Endodermal cell (in vitro differentiated cells): ENCODE results near the gene CREBBP. TPM values are rescaled to one million over a fixed set of nuclear protein-coding genes. Genes with fewer than 3 reads are reported as not detected.

Experiments used
- DNase-seq: peaks from one replicate; pipeline ENCODE4 v3.0.0-alpha.2; 2017
- H3K27ac ChIP-seq: 2 replicates; pipeline ENCODE4 v1.5.1; 2013; ENCODE audit warnings: mild to moderate bottlenecking, low read depth, low read length, moderate library complexity
- H3K27me3 ChIP-seq: 2 replicates; pipeline ENCODE4 v1.6.1; 2013; ENCODE audit warnings: mild to moderate bottlenecking, low read length, moderate library complexity; ENCODE audit not compliant: insufficient read depth, control insufficient read depth, poor library complexity, severe bottlenecking
- H3K36me3 ChIP-seq: 2 replicates; pipeline ENCODE4 v1.7.0; 2013; ENCODE audit warnings: mild to moderate bottlenecking, low read length, moderate library complexity; ENCODE audit not compliant: control insufficient read depth, insufficient read depth
- H3K4me1 ChIP-seq: one replicate; pipeline ENCODE4 v1.7.0; 2013; ENCODE audit warnings: low read length; ENCODE audit not compliant: control insufficient read depth, insufficient read depth
- H3K4me3 ChIP-seq: 2 replicates; pipeline ENCODE4 v1.5.1; 2013; ENCODE audit warnings: mild to moderate bottlenecking, low read length, moderate library complexity
- H3K9ac ChIP-seq: 2 replicates; pipeline ENCODE4 v1.6.1; 2013; ENCODE audit warnings: mild to moderate bottlenecking, low read length, moderate library complexity; ENCODE audit not compliant: poor library complexity, severe bottlenecking; ENCODE audit errors: extremely low read depth
- H3K9me3 ChIP-seq: 2 replicates; pipeline ENCODE4 v1.6.1; 2013; ENCODE audit warnings: mild to moderate bottlenecking, low read length, moderate library complexity; ENCODE audit not compliant: control insufficient read depth
- H3K27ac Mint-ChIP-seq: 2 replicates; pipeline ENCODE4 v1.8.0; 2020; ENCODE audit warnings: mixed read lengths
- H3K27me3 Mint-ChIP-seq: 2 replicates; pipeline ENCODE4 v1.8.0; 2021; ENCODE audit warnings: mild to moderate bottlenecking, mixed read lengths; ENCODE audit not compliant: insufficient read depth
- H3K36me3 Mint-ChIP-seq: 2 replicates; pipeline ENCODE4 v1.8.0; 2020; ENCODE audit warnings: low read depth, mixed read lengths
- H3K4me1 Mint-ChIP-seq: 2 replicates; pipeline ENCODE4 v1.8.0; 2020; ENCODE audit warnings: mixed read lengths
- H3K4me3 Mint-ChIP-seq: 2 replicates; pipeline ENCODE4 v1.8.0; 2020; ENCODE audit warnings: mild to moderate bottlenecking, moderate library complexity, mixed read lengths
- H3K9me3 Mint-ChIP-seq: 2 replicates; pipeline ENCODE4 v1.8.0; 2020; ENCODE audit warnings: mild to moderate bottlenecking, mixed read lengths
- whole genome bisulfite sequencing, 2 experiments: methylation state at CpG; one replicate each; pipeline versions ENCODE4 v1.1.5 to v1.1.7; 2013; ENCODE audit warnings: missing lambda C conversion rate in 2 of 2, mixed read lengths in 1 of 2; ENCODE audit not compliant: insufficient coverage in 1 of 2, insufficient read length in 1 of 2; 5-methylcytosine and 5-hydroxymethylcytosine counted together
- total RNA-seq, 2 donors: library from RNA; stranded (reverse); fragmentation: NEBNext Ultra II Directional in 1 of 2; extraction: Animal tissue kit (Norgen Biotek cat#: 25700) in 1 of 2; gene quantifications; 2 replicates in 1 of 2; 3 replicates in 1 of 2; pipeline ENCODE4 v1.2.1, GENCODE V29; 2021
- TF ChIP-seq, protein P1 (sequence below): fragments of 200-600 bp; sonication (generic); conservative IDR thresholded peaks from 2 replicates; pipeline ENCODE4 v1.5.0; 2021; ENCODE audit warnings: antibody characterized with exemption, mild to moderate bottlenecking

Gene CREBBP
- total RNA-seq, 2 donors from 2014 or later = 71.1 to 103 TPM

DNA sequence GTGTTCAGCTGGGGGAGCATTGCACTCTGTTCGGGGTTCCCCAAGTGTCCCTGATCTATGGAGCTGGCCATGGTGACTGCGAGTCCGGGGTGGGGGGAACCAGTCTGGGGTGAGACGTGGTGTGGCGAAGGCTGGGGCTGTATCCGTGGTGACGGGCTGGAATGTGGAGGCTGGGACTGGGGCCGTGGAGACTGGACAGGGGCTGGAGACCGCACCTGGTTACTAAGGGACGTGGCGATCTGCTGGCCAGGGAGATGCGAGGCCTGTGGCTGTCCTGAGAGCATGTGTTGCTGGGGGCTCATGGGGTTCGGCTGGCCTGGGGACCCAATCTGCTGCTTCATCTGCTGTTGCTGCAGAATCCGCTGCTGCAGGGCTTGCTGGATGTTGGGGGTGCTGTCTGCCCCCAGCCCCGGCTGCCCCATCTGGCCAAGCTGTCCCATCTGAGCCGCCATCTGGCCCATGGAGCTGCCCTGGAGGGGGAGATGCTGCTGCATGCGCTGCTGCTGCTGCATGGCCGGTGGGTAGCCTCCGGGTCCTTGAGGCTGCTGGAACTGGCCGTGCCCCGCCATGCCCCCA lies 152.6 kb downstream of the CREBBP start:
- TF ChIP-seq, protein P1, sequence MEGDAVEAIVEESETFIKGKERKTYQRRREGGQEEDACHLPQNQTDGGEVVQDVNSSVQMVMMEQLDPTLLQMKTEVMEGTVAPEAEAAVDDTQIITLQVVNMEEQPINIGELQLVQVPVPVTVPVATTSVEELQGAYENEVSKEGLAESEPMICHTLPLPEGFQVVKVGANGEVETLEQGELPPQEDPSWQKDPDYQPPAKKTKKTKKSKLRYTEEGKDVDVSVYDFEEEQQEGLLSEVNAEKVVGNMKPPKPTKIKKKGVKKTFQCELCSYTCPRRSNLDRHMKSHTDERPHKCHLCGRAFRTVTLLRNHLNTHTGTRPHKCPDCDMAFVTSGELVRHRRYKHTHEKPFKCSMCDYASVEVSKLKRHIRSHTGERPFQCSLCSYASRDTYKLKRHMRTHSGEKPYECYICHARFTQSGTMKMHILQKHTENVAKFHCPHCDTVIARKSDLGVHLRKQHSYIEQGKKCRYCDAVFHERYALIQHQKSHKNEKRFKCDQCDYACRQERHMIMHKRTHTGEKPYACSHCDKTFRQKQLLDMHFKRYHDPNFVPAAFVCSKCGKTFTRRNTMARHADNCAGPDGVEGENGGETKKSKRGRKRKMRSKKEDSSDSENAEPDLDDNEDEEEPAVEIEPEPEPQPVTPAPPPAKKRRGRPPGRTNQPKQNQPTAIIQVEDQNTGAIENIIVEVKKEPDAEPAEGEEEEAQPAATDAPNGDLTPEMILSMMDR = no peak
- Histone ChIP-seq H3K4me3 (no peak overlapping the region), H3K9me3 (no peaks in the 10 kb centered on the region), H3K9ac (no peak overlapping the region), H3K4me1 (no peaks in the 10 kb centered on the region), H3K36me3 (peaks cover 38% of the 10 kb centered on the region), H3K27me3 (no peaks in the 10 kb centered on the region), H3K27ac (no peak overlapping the region)
- Mint-ChIP-seq H3K27me3 (no peaks in the 10 kb centered on the region), H3K9me3 (peaks cover 2% of the 10 kb centered on the region), H3K4me1 (no peaks in the 10 kb centered on the region), H3K36me3 (peaks cover 51% of the 10 kb centered on the region), H3K4me3 (no peak overlapping the region), H3K27ac (no peak overlapping the region)
- WGBS, 2 experiments = 96 to 100% methylated on average over 4 to 21 of the region's 21 CpGs
- no peak for DNase-seq

DNA sequence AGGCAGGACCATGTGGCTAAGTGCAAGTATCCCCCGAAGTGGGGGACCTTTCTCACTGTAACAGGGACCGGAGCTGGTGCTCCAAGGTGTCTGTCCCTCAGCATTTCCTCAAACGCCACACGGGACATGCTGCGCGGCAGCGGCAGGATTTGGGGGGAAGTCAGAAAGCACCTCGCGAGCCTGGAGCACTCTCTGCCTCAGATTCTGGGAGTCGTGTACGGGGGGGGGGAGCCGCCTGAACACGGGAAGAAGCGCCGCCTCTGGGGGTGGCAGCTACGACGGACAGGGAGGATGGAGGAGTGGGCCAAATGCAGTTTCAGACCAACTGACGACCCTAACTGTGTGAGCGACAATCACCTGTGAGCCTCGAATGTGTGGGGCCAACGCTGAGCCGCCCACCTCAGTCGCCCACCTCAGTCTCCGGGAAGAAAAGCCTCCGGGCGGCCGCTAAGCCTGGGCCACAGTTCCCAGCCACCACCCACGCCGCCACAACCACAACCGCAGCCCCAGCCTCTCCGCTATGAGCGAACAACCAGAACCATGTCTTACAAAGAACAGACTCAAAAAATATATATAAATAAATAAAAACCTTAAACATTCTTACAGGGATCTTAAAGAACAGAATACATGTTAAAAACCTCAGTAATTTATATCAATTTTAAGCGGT lies 154.4 kb downstream of the CREBBP start:
- TF ChIP-seq, protein P1 = no peak

DNA sequence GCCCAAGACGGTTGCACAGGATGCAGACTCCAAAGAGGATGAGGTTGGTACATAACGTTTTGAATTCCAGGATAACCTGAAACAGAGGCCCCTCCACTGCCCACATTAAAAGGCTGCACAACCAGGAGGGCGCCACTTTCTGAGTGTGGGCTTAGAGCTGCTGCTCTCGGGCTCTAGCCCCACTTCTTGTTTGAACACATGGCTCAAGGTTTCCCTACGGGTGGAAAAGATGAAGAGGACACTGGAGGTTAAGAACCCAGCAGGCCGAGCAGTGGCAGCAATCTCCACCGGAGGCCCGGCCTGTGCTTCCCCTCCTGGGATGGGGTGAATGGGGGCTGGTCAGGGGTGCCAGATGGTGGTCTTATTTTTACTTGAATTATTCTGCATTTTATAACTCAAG lies 155.2 kb downstream of the CREBBP start:
- peak overlapping the region; percentile 51 for H3K27ac ChIP-seq
- no peak overlapping the region for H3K4me3 Mint-ChIP-seq
- no peaks in the 10 kb centered on the region for H3K27me3 Mint-ChIP-seq
- TF ChIP-seq, protein P1 = no peak
- no peaks in the 10 kb centered on the region for H3K4me1 ChIP-seq
- no peaks in the 10 kb centered on the region for H3K9me3 Mint-ChIP-seq
- WGBS, 2 experiments = 89 to 93% methylated on average over 5 to 8 of the region's 8 CpGs
- no peak overlapping the region for H3K9ac ChIP-seq
- H3K27me3 ChIP-seq = no peaks in the 10 kb centered on the region
- no peaks in the 10 kb centered on the region for H3K4me1 Mint-ChIP-seq
- H3K36me3 ChIP-seq = peaks cover 19% of the 10 kb centered on the region
- no peaks in the 10 kb centered on the region for H3K9me3 ChIP-seq
- peaks cover 27% of the 10 kb centered on the region for H3K36me3 Mint-ChIP-seq
- no peak for DNase-seq
- H3K27ac Mint-ChIP-seq = no peak overlapping the region
- H3K4me3 ChIP-seq = no peak overlapping the region

More for the DNA sequence above, 154.4 kb downstream of the CREBBP start:
- Histone ChIP-seq H3K9me3 (no peaks in the 10 kb centered on the region), H3K4me3 (no peak overlapping the region), H3K27ac (peak overlapping the region; percentile 51), H3K4me1 (no peaks in the 10 kb centered on the region), H3K36me3 (peaks cover 24% of the 10 kb centered on the region), H3K27me3 (no peaks in the 10 kb centered on the region), H3K9ac (no peak overlapping the region)
- WGBS, 2 experiments = 96 to 98% methylated on average over 21 to 32 of the region's 33 CpGs
- H3K9me3 Mint-ChIP-seq = no peaks in the 10 kb centered on the region
- H3K4me3 Mint-ChIP-seq = no peak overlapping the region
- peaks cover 36% of the 10 kb centered on the region for H3K36me3 Mint-ChIP-seq
- DNase-seq = no peak
- no peak overlapping the region for H3K27ac Mint-ChIP-seq
- H3K4me1 Mint-ChIP-seq = no peaks in the 10 kb centered on the region
- H3K27me3 Mint-ChIP-seq = no peaks in the 10 kb centered on the region
